Activated CD4-positive, alpha-beta T cell treated with anti-CD3 and anti-CD28 coated beads, Interleukin-2, amount 50 U/mL, for 24 hours (primary cell): ENCODE measurements around the gene UTP3.
"Not testable (repeated sequence)": the region's sequence is repeated elsewhere in the genome, so short reads cannot be mapped to it uniquely, and the experiment has no call there.

Experiments used
- DNase-seq, 2 donors: peaks; one replicate each; pipeline ENCODE4 v3.0.0-alpha.2; 2020; ENCODE audit warnings: low read depth in 1 of 2, low spot score in 1 of 2

UTP3 gene

DNA sequence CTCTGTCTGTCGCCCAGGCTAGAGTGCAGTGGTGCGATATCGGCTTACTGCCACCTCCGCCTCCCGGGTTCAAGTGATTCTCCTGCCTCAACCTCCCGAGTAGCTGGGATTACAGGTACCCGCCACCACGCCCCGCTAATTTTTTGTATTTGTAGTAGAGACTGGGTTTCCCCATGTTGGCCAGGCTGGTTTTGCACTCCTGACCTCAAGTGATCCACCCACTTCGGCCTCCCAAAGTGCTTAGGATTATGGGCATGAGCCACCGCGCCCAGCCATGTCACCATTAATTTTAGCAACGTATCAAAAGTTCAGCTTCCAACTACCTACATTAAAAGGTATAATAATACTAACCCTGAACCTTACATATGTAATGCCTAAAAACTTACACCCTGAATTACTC lies 940 bp upstream of the UTP3 start:
- DNase-seq: no peak

DNA sequence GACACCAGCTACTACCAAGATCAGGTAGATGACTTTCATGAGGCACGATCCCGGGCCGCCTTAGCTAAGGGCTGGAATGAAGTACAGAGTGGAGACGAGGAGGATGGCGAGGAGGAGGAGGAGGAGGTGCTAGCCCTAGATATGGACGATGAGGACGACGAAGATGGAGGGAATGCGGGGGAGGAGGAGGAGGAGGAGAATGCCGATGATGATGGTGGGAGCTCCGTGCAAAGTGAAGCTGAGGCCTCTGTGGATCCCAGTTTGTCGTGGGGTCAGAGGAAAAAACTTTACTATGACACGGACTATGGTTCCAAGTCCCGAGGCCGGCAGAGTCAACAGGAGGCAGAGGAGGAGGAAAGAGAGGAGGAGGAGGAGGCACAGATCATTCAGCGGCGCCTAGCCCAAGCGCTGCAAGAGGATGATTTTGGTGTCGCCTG lies 481 bp downstream of the UTP3 start:
- DNase-seq: no peak

- DNase-seq: no peak
Observed at GRCh38 chr4:70691661-70692060, 3.3 kb downstream of the UTP3 start.

DNA sequence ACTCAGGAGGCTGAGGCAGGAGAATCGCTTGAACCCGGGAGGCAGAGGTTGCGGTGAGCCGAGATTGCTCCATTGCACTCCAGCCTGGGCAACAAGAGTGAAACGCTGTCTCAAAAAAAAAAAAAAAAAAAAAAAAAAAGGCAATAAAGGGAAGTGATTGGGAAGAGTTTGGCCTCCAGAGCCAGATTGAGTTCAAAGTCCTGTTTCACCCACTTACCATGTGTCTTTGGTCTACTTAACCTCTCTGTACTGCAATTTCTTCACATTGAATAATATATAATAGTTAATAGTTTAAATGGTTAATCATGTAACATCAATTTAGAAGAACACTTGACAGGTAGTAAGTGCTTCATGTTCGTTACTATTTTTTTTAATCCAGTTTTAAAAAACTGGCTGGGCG lies 6.3 kb downstream of the UTP3 start:
- not testable (repeated sequence) for DNase-seq

DNA sequence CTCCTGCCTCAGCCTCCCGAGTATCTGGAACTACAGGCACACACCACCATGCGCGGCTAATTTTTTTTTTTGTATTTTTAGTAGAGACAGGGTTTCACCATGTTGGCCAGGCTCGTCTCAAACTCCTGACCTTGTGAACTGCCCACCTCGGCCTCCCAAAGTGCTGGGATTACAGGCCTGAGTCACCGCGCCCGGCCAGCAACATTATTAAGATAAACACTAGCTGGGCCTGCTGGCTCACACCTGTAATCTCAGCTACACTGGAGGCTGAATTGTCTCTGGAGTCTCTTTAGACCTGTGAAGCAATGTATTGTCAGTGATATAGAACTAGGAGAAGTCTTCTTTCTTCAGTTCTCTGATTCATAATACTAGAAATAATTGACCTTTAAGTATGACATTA lies 10.1 kb downstream of the UTP3 start:
- DNase-seq: not testable (repeated sequence)

DNA sequence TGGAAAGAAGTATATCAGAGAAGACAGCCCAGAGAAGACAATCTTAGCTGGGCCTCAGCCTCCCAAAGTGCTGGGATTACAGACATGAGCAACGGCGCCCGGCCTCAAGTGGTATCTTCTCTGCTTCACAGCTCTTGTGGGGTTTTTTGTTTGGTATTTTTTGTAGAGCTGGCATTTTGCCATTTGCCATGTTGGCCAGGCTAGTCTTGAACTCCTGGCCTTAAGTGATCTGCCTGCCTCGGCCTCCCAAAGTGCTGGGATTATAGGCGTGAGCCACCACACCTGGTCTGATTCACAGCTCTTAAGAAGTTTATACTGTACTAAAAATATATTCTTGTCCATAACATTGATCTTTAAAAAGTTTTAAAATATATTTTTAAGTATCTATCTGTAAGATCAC lies 12.4 kb downstream of the UTP3 start:
- no peak for DNase-seq

- DNase-seq: no peak
Observed at GRCh38 chr4:70701271-70701670, 12.9 kb downstream of the UTP3 start.

DNA sequence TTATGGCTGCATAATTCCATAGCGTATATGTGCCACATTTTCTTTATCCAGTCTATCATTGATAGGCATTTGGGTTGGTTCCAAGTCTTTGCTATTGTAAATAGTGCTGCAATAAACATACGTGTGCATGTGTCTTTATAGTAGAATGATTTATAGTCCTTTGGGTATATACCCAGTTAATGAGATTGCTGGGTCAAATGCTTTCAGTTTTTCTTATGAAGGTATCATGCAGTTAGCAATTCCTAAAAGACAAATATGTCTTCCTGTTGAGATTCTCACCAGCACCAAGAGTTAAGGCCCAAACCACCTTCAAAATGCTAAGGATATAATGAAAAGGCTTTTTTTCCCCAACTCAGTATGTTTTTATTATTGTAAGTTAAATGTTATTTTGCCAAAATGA lies 14.3 kb downstream of the UTP3 start:
- DNase-seq: not testable (repeated sequence)

GRCh38 chr4:70703619-70704214 lies 15.4 kb downstream of the UTP3 start:
- no peak for DNase-seq

- DNase-seq: peak; percentile 13 to 26
Observed at GRCh38 chr4:70704215-70704930, 16.0 kb downstream of the UTP3 start.

DNA sequence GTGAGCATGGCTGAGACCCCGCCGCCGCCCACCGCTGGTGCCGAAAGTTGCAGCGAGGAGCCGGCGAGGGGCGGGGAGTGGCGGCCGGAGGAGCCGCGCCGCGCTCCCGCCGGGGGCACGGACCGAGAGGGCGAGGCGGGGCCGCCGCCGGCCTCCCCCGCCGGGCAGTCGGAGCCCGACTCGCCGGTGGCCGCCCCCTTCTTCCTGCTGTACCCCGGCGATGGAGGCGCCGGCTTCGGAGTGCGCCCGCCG lies 16.5 kb downstream of the UTP3 start:
- no peak for DNase-seq

- peak; percentile 40 to 62 for DNase-seq
Observed at GRCh38 chr4:70705183-70706043, 17.1 kb downstream of the UTP3 start.

GRCh38 chr4:70706044-70706461 lies 17.7 kb downstream of the UTP3 start:
- no peak for DNase-seq

DNA sequence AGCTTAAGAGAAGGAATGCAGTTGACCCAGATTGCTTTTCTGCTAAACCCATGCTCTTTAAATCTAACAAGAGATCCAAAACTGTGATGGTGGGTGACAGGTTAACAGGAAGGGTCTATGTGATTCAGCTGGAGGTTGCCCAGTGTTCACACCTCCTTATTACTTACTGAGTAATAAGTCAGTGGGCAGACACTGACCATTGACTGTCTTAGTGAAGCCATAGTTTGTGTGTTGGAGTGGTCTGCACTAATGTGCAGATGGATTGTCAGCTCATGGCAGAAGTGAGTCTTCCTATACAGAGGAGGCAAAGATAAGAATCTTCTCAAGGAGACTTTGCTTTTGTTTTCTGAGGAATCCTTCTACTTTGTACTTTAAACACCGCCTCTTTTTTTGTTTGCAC lies 18.2 kb downstream of the UTP3 start:
- no peak for DNase-seq

DNA sequence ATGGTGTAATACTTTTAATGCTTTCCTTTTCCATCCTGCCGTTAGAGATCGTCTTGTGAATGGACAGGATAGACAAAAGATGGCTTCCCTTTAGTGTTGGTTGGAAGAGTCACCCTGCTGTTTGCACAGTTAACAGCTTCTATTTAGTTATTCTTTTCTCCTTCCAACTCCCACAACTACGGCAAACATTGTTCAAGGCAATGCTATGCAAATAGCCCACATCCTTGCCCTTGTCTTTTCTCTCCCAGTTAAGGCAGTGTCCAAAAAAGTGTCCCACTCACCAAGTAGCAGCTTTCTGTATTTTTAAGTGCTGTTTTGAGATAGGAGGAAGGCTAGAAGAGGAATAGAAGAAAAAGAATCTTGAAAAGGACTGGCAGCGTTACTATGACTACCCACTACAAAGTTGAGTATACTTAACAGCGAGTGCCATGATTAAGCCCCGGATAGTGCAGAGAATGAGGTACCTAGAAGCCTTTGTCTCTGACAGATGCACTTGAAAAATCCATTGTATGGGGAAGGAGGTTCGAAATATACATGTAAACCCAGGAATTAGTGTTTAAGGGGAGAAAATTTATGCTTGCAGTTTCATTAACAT lies 21.4 kb downstream of the UTP3 start:
- DNase-seq: no peak

- DNase-seq: no peak
Observed at GRCh38 chr4:70711599-70711998, 23.3 kb downstream of the UTP3 start.

GRCh38 chr4:70712150-70712549 lies 23.8 kb downstream of the UTP3 start:
- no peak for DNase-seq

- no peak for DNase-seq
Observed at GRCh38 chr4:70712604-70713452, 24.5 kb downstream of the UTP3 start.

DNA sequence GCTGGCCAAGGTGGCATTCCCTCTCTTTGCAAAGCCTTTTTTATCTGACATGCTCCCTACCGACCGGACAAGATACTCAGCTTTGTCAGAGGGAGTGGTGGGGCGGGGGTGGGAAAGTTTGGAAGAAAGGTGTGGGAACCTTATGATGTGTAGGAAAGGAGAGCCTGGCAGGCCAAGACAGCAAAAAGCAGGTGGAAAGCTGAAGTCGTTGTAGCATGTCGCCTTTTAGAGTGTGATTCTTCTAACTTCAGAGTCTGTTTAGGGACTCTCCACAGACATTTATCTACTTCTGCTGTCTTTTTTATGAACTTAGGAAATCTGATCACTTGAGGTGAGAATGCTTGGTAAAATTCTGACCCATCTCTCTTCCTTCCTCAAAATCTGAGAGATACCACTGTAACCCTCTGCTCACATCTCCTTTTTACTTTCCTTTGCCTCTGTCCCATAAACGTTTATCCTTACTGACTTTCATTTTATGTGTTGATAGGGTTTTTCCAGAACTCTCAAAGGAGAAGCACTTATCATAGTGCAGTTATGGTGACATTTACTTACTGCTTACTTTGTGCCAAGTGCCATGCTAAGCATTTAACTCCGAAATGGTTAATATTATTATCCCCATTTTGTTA lies 25.2 kb downstream of the UTP3 start:
- no peak for DNase-seq

DNA sequence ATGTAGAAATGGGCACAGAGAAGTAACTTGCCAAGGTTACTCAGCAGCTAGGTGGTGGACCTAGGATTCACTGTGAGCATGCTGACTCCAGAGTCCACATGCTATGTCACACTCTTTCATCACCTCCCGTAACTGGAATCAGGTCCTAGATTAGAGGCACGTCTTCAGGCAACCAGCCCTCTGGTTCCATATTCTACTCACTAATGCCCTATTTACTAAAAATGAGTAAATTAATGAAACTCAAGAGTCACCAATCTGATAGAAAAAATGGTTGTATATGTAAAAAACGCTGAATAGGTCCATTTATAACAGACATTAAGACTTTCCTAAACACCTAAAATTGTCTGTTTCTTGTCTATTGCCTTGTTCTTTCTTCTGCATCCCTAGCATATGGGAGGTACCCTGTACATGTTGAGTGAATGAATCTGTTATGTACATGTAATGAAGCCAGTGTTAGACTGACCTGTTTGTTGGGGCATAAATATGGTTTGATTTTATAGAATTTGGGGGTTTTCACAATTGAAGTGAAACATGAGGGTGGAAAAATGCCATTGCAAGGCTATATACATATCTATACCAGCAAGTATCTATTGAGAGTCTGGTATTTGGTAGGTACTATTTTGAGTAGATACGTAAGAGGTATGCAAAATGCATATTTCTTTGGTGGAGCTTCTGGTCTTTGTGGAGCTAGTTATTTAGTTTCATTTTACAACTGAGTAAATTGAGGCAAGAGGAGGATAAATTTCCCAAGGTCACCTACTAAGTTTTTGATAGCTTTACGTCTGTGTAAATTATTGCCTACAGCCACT lies 26.0 kb downstream of the UTP3 start:
- no peak for DNase-seq
